HepG2 (cell line): ENCODE data around the gene ABCA4. TPM values are rescaled to one million over a fixed set of nuclear protein-coding genes. Genes with fewer than 3 reads are reported as not detected.

Source experiments
- ATF6 ChIP-seq: sonication (generic); formaldehyde crosslinking; conservative IDR thresholded peaks from 2 replicates; pipeline ENCODE4 v1.4.0; 2020; ENCODE audit warnings: missing genetic modification reagents
- GATA4 ChIP-seq: sonication (generic); IDR thresholded peaks from 2 replicates; pipeline ENCODE4 v1.6.1; 2016; ENCODE audit warnings: antibody characterized with exemption, low read depth, borderline replicate concordance
- HNRNPH1 ChIP-seq: fragments of 200-400 bp; formaldehyde crosslinking; optimal IDR thresholded peaks from 2 replicates; pipeline ENCODE3; 2017; ENCODE audit warnings: mild to moderate bottlenecking, low read depth, low read length
- MIER3 ChIP-seq: IDR thresholded peaks from 2 replicates; pipeline ENCODE4 v1.6.1; 2016; ENCODE audit warnings: missing compliant biosample characterization, borderline replicate concordance
- POLR2G ChIP-seq: fragments of 200-400 bp; formaldehyde crosslinking; IDR thresholded peaks from 2 replicates; pipeline ENCODE4 v1.6.1; 2018; ENCODE audit warnings: mild to moderate bottlenecking, low read depth, low read length, moderate library complexity
- RBAK ChIP-seq: sonication (generic); formaldehyde crosslinking; IDR thresholded peaks from 2 replicates; pipeline ENCODE4 v1.5.1; 2020; ENCODE audit warnings: mild to moderate bottlenecking, missing genetic modification reagents
- SKIL ChIP-seq: sonication (generic); formaldehyde crosslinking; IDR thresholded peaks from 2 replicates; pipeline ENCODE4 v1.8.0; 2022; ENCODE audit warnings: missing genetic modification reagents, mild to moderate bottlenecking, moderate library complexity, borderline replicate concordance
- SP4 ChIP-seq: sonication (generic); formaldehyde crosslinking; IDR thresholded peaks from 2 replicates; pipeline ENCODE4 v1.8.1; 2023; ENCODE audit warnings: mild to moderate bottlenecking, missing genetic modification reagents
- TERF1 ChIP-seq: sonication (generic); formaldehyde crosslinking; IDR thresholded peaks from 2 replicates; pipeline ENCODE4 v1.8.0; 2022; ENCODE audit warnings: mild to moderate bottlenecking, missing genetic modification reagents, moderate library complexity
- TFDP2 ChIP-seq: sonication (generic); formaldehyde crosslinking; IDR thresholded peaks from 2 replicates; pipeline ENCODE4 v1.4.0; 2020; ENCODE audit warnings: missing genetic modification reagents
- THAP9 ChIP-seq: sonication (generic); formaldehyde crosslinking; IDR thresholded peaks from 2 replicates; pipeline ENCODE4; 2020; ENCODE audit warnings: missing genetic modification reagents, mild to moderate bottlenecking, borderline replicate concordance
- ZNF382 ChIP-seq: sonication (generic); formaldehyde crosslinking; IDR thresholded peaks from 2 replicates; pipeline ENCODE4 v1.5.0; 2020; ENCODE audit warnings: missing genetic modification reagents, mild to moderate bottlenecking, borderline replicate concordance
- ZNF503 ChIP-seq: sonication (generic); formaldehyde crosslinking; IDR thresholded peaks from 2 replicates; pipeline ENCODE4 v1.4.0; 2020; ENCODE audit warnings: missing genetic modification reagents
- ZNF572 ChIP-seq: sonication (generic); formaldehyde crosslinking; IDR thresholded peaks from 2 replicates; pipeline ENCODE4 v1.5.1; 2020; ENCODE audit warnings: mild to moderate bottlenecking, missing genetic modification reagents
- ZNF678 ChIP-seq: sonication (generic); formaldehyde crosslinking; IDR thresholded peaks from 2 replicates; pipeline ENCODE4 v1.4.0; 2020; ENCODE audit warnings: mild to moderate bottlenecking, missing genetic modification reagents
- ZSCAN25 ChIP-seq: sonication (generic); formaldehyde crosslinking; IDR thresholded peaks from 2 replicates; pipeline ENCODE4 v1.8.0; 2022; ENCODE audit warnings: mild to moderate bottlenecking, missing genetic modification reagents
- polyA plus RNA-seq, 8 experiments: library from polyadenylated mRNA; depleted of rRNA in 3 of 8; stranded (reverse) in 7 of 8; unstranded in 1 of 8; fragments of >200 nt; fragmentation: Illumina TruSeq in 4 of 8; extraction: Trizol in 4 of 8; gene quantifications; 2 replicates each; pipeline versions ENCODE4 v1.2.1 to v1.2.3, GENCODE V29; 2011 to 2016; ENCODE audit warnings: low read depth in 4 of 8, missing spikeins in 1 of 8, mixed read lengths in 1 of 8; ENCODE audit not compliant: insufficient read depth in 1 of 8
- total RNA-seq, 5 experiments: library from RNA; depleted of rRNA; stranded (reverse); fragments of >200 nt; fragmentation: Illumina TruSeq; extraction: Trizol; gene quantifications; 2 replicates each; pipeline ENCODE4 v1.2.3, GENCODE V29; 2016; ENCODE audit warnings: low read depth in 1 of 5

ABCA4 gene
- total and polyA plus RNA-seq, 2 of the 13 experiments (the other 11 are each of a cell fraction or from before 2014, with no cell fraction given), result 0.24 to 0.67 TPM

GRCh38 chr1:94061513-94062443 lies 59.2 kb downstream of the ABCA4 start (continued):
- TF ChIP-seq THAP9, result no peak; the same call in 1 of the 2 replicates
- TF ChIP-seq SP4 (CRISPR knock-in tag), result no peak
- no peak for TF ChIP-seq ZNF503
- peak; percentile 38; the same call in 1 of the 2 replicates for TF ChIP-seq MIER3 (CRISPR knock-in tag)
- no peak for TF ChIP-seq ZNF572 (CRISPR knock-in tag)
- TF ChIP-seq GATA4, result no peak
- TF ChIP-seq RBAK (CRISPR knock-in tag), result no peak
- no peak for TF ChIP-seq TFDP2 (CRISPR knock-in tag)
- TF ChIP-seq ATF6, result no peak
- TF ChIP-seq HNRNPH1, result no peak
- no peak for TF ChIP-seq TERF1 (CRISPR knock-in tag)
- no peak for TF ChIP-seq ZNF382
- no peak for TF ChIP-seq SKIL (CRISPR knock-in tag)
- TF ChIP-seq ZSCAN25 (CRISPR knock-in tag), result no peak
- TF ChIP-seq ZNF678 (CRISPR knock-in tag), result no peak
- no peak for TF ChIP-seq POLR2G
